Neural cell (in vitro differentiated cells): ENCODE results near the gene TNK2. TPM values are rescaled to one million over a fixed set of nuclear protein-coding genes. Genes with fewer than 3 reads are reported as not detected.
"Not testable (repeated sequence)": the region's sequence is repeated elsewhere in the genome, so short reads cannot be mapped to it uniquely, and the experiment has no call there.

Experiments
- H2AFZ ChIP-seq: fragments of 200-600, 300-800 bp; sonication (generic), shearing (Covaris generic); 2 replicates; pipeline ENCODE4 v1.6.0; 2014; ENCODE audit warnings: low read depth, mild to moderate bottlenecking, antibody characterized with exemption, low read length, moderate library complexity
- H3F3A ChIP-seq: fragments of 200-600 bp; shearing (Covaris generic); 2 replicates; pipeline ENCODE4 v1.6.1; 2016; ENCODE audit warnings: mild to moderate bottlenecking, moderate library complexity, mixed read lengths, antibody characterized with exemption, low read length; ENCODE audit not compliant: insufficient read depth, poor library complexity, severe bottlenecking
- H3K27ac ChIP-seq: fragments of 200-600, 300-800 bp; sonication (generic), shearing (Covaris generic); 2 replicates; pipeline ENCODE4 v1.5.1; 2014; ENCODE audit warnings: mild to moderate bottlenecking, low read length, moderate library complexity
- H3K27me3 ChIP-seq: fragments of 300-800, 200-600 bp; sonication (generic), shearing (Covaris generic); 2 replicates; pipeline ENCODE4 v1.6.0; 2014; ENCODE audit warnings: mild to moderate bottlenecking, low read depth, low read length, moderate library complexity; ENCODE audit not compliant: insufficient read depth
- H3K36me3 ChIP-seq: fragments of 300-800, 200-600 bp; sonication (generic), shearing (Covaris generic); 2 replicates; pipeline ENCODE4 v1.5.1; 2014; ENCODE audit warnings: mild to moderate bottlenecking, antibody characterized with exemption, low read length, moderate library complexity; ENCODE audit not compliant: insufficient read depth
- H3K4me2 ChIP-seq: fragments of 300-800, 200-600 bp; sonication (generic), shearing (Covaris generic); 2 replicates; pipeline ENCODE4 v1.6.0; 2014; ENCODE audit warnings: mild to moderate bottlenecking, low read length
- H3K4me3 ChIP-seq: fragments of 300-800, 200-600 bp; sonication (generic), shearing (Covaris generic); 2 replicates; pipeline ENCODE4 v1.5.1; 2014; ENCODE audit warnings: mild to moderate bottlenecking, low read length, moderate library complexity
- H3K79me2 ChIP-seq: fragments of 200-600 bp; shearing (Covaris generic); replicated peaks from 2 replicates; pipeline ENCODE4 v1.6.0; 2014; ENCODE audit warnings: mild to moderate bottlenecking, low read length, moderate library complexity; ENCODE audit not compliant: insufficient read depth
- H3K9ac ChIP-seq: fragments of 300-800, 200-600 bp; sonication (generic), shearing (Covaris generic); 2 replicates; pipeline ENCODE4 v1.6.1; 2016; ENCODE audit warnings: mild to moderate bottlenecking, low read length, mixed read lengths
- H3K9me2 ChIP-seq: fragments of 200-600 bp; shearing (Covaris generic); 2 replicates; pipeline ENCODE4 v1.6.1; 2016; ENCODE audit warnings: mild to moderate bottlenecking, low read length, mixed read lengths; ENCODE audit not compliant: insufficient read depth
- H3K9me3 ChIP-seq: fragments of 200-600, 300-800 bp; sonication (generic), shearing (Covaris generic); 2 replicates; pipeline ENCODE4 v1.6.1; 2016; ENCODE audit warnings: mild to moderate bottlenecking, mixed run types, low read length, moderate library complexity, mixed read lengths
- H4K20me1 ChIP-seq: fragments of 200-600 bp; shearing (Covaris generic); 2 replicates; pipeline ENCODE4 v1.6.1; 2016; ENCODE audit warnings: mild to moderate bottlenecking, mixed run types; ENCODE audit not compliant: insufficient read depth
- CTCF ChIP-seq: fragments of 450-650 bp; IDR thresholded peaks from 2 replicates; pipeline ENCODE4 v1.5.1; 2014; ENCODE audit warnings: antibody characterized with exemption, mild to moderate bottlenecking, moderate library complexity; ENCODE audit not compliant: poor library complexity, severe bottlenecking
- EP300 ChIP-seq: fragments of 450-650 bp; conservative IDR thresholded peaks from 2 replicates; pipeline ENCODE4 v1.6.1; 2014; ENCODE audit warnings: antibody characterized with exemption, mild to moderate bottlenecking, moderate library complexity; ENCODE audit not compliant: poor library complexity, severe bottlenecking
- EZH2 ChIP-seq: fragments of 200-600, 300-800 bp; shearing (Covaris generic), sonication (generic); IDR thresholded peaks from 2 replicates; pipeline ENCODE4 v1.6.1; 2014; ENCODE audit warnings: antibody characterized with exemption, low read length, borderline replicate concordance, mild to moderate bottlenecking; ENCODE audit not compliant: insufficient read depth, poor library complexity, severe bottlenecking
- MXI1 ChIP-seq: fragments of 450-650 bp; conservative IDR thresholded peaks from 2 replicates; pipeline ENCODE4 v1.6.1; 2014; ENCODE audit warnings: antibody characterized with exemption, mild to moderate bottlenecking; ENCODE audit not compliant: poor library complexity, severe bottlenecking
- POLR2AphosphoS5 ChIP-seq: IDR thresholded peaks from 2 replicates; pipeline ENCODE4 v1.6.1; 2012
- RAD21 ChIP-seq: fragments of 450-650 bp; conservative IDR thresholded peaks from 2 replicates; pipeline ENCODE4 v1.6.1; 2014; ENCODE audit warnings: antibody characterized with exemption, mild to moderate bottlenecking, moderate library complexity
- REST ChIP-seq: IDR thresholded peaks from 2 replicates; pipeline ENCODE4 v1.6.1; 2012; ENCODE audit warnings: borderline replicate concordance
- SMC3 ChIP-seq: fragments of 450-650 bp; conservative IDR thresholded peaks from 2 replicates; pipeline ENCODE4 v1.6.1; 2014; ENCODE audit warnings: antibody characterized with exemption, mild to moderate bottlenecking, moderate library complexity; ENCODE audit not compliant: poor library complexity
- TAF1 ChIP-seq: IDR thresholded peaks from 2 replicates; pipeline ENCODE4 v1.6.1; 2012; ENCODE audit warnings: low read depth
- polyA plus RNA-seq: library from polyadenylated mRNA; depleted of rRNA; stranded (reverse); fragments of >200 nt; gene quantifications from 2 replicates; pipeline ENCODE4 v1.2.3, GENCODE V29; 2014

The TNK2 gene
- polyA plus RNA-seq, 1 donor from 2014 or later: 16.3 TPM

GRCh38 chr3:195863121-195864061, 45.0 kb downstream of the TNK2 start:
- H3K9me3 ChIP-seq: peaks cover 5% of the 10 kb centered on the region
- H3K27ac ChIP-seq: no peak overlapping the region
- H3K4me3 ChIP-seq: peak overlapping the region; percentile 13
- H3K9ac ChIP-seq: no peak overlapping the region
- H4K20me1 ChIP-seq: no peaks in the 10 kb centered on the region
- no peak overlapping the region for H3K4me2 ChIP-seq
- H3K27me3 ChIP-seq: no peaks in the 10 kb centered on the region
- H3K36me3 ChIP-seq: peaks cover 10% of the 10 kb centered on the region
- no peak for TF ChIP-seq POLR2AphosphoS5
- no peak for TF ChIP-seq EP300
- no peak for TF ChIP-seq REST
- TF ChIP-seq CTCF: peak; percentile 50
- no peak for TF ChIP-seq EZH2
- TF ChIP-seq TAF1: no peak
- peak; percentile 46 for TF ChIP-seq SMC3
- TF ChIP-seq RAD21: peak; percentile 30
- no peaks in the 10 kb centered on the region for H3F3A ChIP-seq
- no peaks in the 10 kb centered on the region for H3K9me2 ChIP-seq
- no peaks in the 10 kb centered on the region for H3K79me2 ChIP-seq
- H2AFZ ChIP-seq: no peak overlapping the region

GRCh38 chr3:195862318-195862717, 46.0 kb downstream of the TNK2 start:
- not testable (repeated sequence) for H3K4me2 ChIP-seq, H3K27me3 ChIP-seq, H3F3A ChIP-seq, H3K79me2 ChIP-seq, H3K9ac ChIP-seq, H3K4me3 ChIP-seq, H3K9me2 ChIP-seq, H3K9me3 ChIP-seq, H2AFZ ChIP-seq, H3K27ac ChIP-seq, H4K20me1 ChIP-seq
- peaks cover 10% of the 10 kb centered on the region for H3K36me3 ChIP-seq

GRCh38 chr3:195860456-195860855, 47.9 kb downstream of the TNK2 start:
- TF ChIP-seq POLR2AphosphoS5 (no peak), RAD21 (no peak), EZH2 (no peak), REST (no peak), CTCF (no peak), MXI1 (no peak), TAF1 (no peak), SMC3 (no peak), EP300 (no peak)
- no peak overlapping the region for H2AFZ ChIP-seq
- H3K79me2 ChIP-seq: no peaks in the 10 kb centered on the region
- no peaks in the 10 kb centered on the region for H3K9me2 ChIP-seq
- H3F3A ChIP-seq: no peaks in the 10 kb centered on the region
- peaks cover 10% of the 10 kb centered on the region for H3K36me3 ChIP-seq
- H3K27ac ChIP-seq: no peak overlapping the region
- no peaks in the 10 kb centered on the region for H3K27me3 ChIP-seq
- no peak overlapping the region for H3K9ac ChIP-seq
- H3K4me3 ChIP-seq: no peak overlapping the region
- H3K9me3 ChIP-seq: peaks cover 5% of the 10 kb centered on the region
- H3K4me2 ChIP-seq: no peak overlapping the region
- no peaks in the 10 kb centered on the region for H4K20me1 ChIP-seq
